HEK293T (cell line): ENCODE data around the gene TPRA1.

Experiments
- BHLHE40 ChIP-seq: fragments of 450-650 bp; IDR thresholded peaks from 2 replicates; pipeline ENCODE4 v1.6.1; 2016; ENCODE audit warnings: mild to moderate bottlenecking, moderate library complexity, borderline replicate concordance
- FOXA1 ChIP-seq: fragments of 450-650 bp; IDR thresholded peaks from 2 replicates; pipeline ENCODE4 v1.6.1; 2016; ENCODE audit warnings: mild to moderate bottlenecking
- FOXM1 ChIP-seq: fragments of 450-650 bp; IDR thresholded peaks from 2 replicates; pipeline ENCODE4 v1.6.1; 2017; ENCODE audit warnings: mild to moderate bottlenecking, borderline replicate concordance
- L3MBTL2 ChIP-seq: fragments of 450-650 bp; conservative IDR thresholded peaks from 2 replicates; pipeline ENCODE4 v1.6.1; 2016; ENCODE audit warnings: mild to moderate bottlenecking
- SP1 ChIP-seq: fragments of 450-650 bp; IDR thresholded peaks from 2 replicates; pipeline ENCODE4 v1.6.1; 2017

- TF ChIP-seq FOXM1 (no peak), SP1 (no peak), FOXA1 (no peak), BHLHE40 (no peak), L3MBTL2 (no peak)
These were observed 15.7 kb upstream of the TPRA1 start for GRCh38 chr3:127606086-127606805.
